WERI-Rb-1 (cell line): Measurements from ENCODE around the gene ADAMTS5.

ENCODE experiments used
- DNase-seq: peaks from one replicate; pipeline ENCODE4 v3.0.0-alpha.2; 2020
- H3K27ac ChIP-seq: fragments of 250-450 bp; sonication (Bioruptor Pico); 2 replicates; pipeline ENCODE4 v1.5.1; 2020; ENCODE audit warnings: mild to moderate bottlenecking, moderate library complexity
- H3K27me3 ChIP-seq: fragments of 250-450 bp; sonication (Bioruptor Pico); 2 replicates; pipeline ENCODE4 v1.5.1; 2021; ENCODE audit warnings: mild to moderate bottlenecking, low read depth, moderate library complexity; ENCODE audit not compliant: insufficient read depth, severe bottlenecking
- H3K36me3 ChIP-seq: fragments of 250-450 bp; sonication (Bioruptor Pico); 2 replicates; pipeline ENCODE4 v1.5.1; 2020; ENCODE audit warnings: mild to moderate bottlenecking, moderate library complexity
- H3K4me3 ChIP-seq: 2 replicates; pipeline ENCODE4 v1.5.1; 2011; ENCODE audit warnings: low read depth, mild to moderate bottlenecking, control low read depth, low read length
- H3K9me3 ChIP-seq: fragments of 250-450 bp; sonication (Bioruptor Pico); 2 replicates; pipeline ENCODE4 v1.5.1; 2021; ENCODE audit warnings: mild to moderate bottlenecking, moderate library complexity; ENCODE audit not compliant: severe bottlenecking
- CTCF ChIP-seq: IDR thresholded peaks from 2 replicates; pipeline ENCODE4 v1.5.1; 2011; ENCODE audit warnings: low read depth, mild to moderate bottlenecking, control low read depth, inconsistent platforms, low read length

ADAMTS5 gene

GRCh38 chr21:26923986-26924385, 42.9 kb downstream of the ADAMTS5 start:
- H3K4me3 ChIP-seq, result no peak overlapping the region
- no peaks in the 10 kb centered on the region for H3K36me3 ChIP-seq
- TF ChIP-seq CTCF, result no peak
- H3K27ac ChIP-seq, result no peak overlapping the region
- H3K9me3 ChIP-seq, result no peaks in the 10 kb centered on the region
- DNase-seq, result no peak
- H3K27me3 ChIP-seq, result peaks cover 64% of the 10 kb centered on the region

- no peak for TF ChIP-seq CTCF
- Histone ChIP-seq H3K27ac (no peak overlapping the region), H3K9me3 (no peaks in the 10 kb centered on the region), H3K4me3 (no peak overlapping the region), H3K27me3 (peaks cover 59% of the 10 kb centered on the region), H3K36me3 (no peaks in the 10 kb centered on the region)
- no peak for DNase-seq
These were observed 46.8 kb downstream of the ADAMTS5 start for GRCh38 chr21:26920055-26920454.

GRCh38 chr21:26918323-26919079, 48.4 kb downstream of the ADAMTS5 start:
- Histone ChIP-seq H3K9me3 (no peaks in the 10 kb centered on the region), H3K4me3 (no peak overlapping the region), H3K27me3 (peaks cover 60% of the 10 kb centered on the region), H3K36me3 (no peaks in the 10 kb centered on the region), H3K27ac (no peak overlapping the region)
- TF ChIP-seq CTCF, result no peak
- DNase-seq, result no peak

GRCh38 chr21:26916799-26917198, 50.1 kb downstream of the ADAMTS5 start:
- TF ChIP-seq CTCF, result no peak
- peaks cover 60% of the 10 kb centered on the region for H3K27me3 ChIP-seq
- no peak for DNase-seq
- H3K9me3 ChIP-seq, result no peaks in the 10 kb centered on the region
- no peaks in the 10 kb centered on the region for H3K36me3 ChIP-seq
- no peak overlapping the region for H3K27ac ChIP-seq
- H3K4me3 ChIP-seq, result no peak overlapping the region

GRCh38 chr21:26914557-26914956, 52.3 kb downstream of the ADAMTS5 start:
- no peaks in the 10 kb centered on the region for H3K9me3 ChIP-seq
- H3K27ac ChIP-seq, result no peak overlapping the region
- peaks cover 72% of the 10 kb centered on the region for H3K27me3 ChIP-seq
- DNase-seq, result no peak
- no peak for TF ChIP-seq CTCF
- no peak overlapping the region for H3K4me3 ChIP-seq
- no peaks in the 10 kb centered on the region for H3K36me3 ChIP-seq

- peaks cover 81% of the 10 kb centered on the region for H3K27me3 ChIP-seq
- no peak overlapping the region for H3K27ac ChIP-seq
- H3K9me3 ChIP-seq, result no peaks in the 10 kb centered on the region
- no peak for DNase-seq
- no peak for TF ChIP-seq CTCF
- H3K36me3 ChIP-seq, result no peaks in the 10 kb centered on the region
- H3K4me3 ChIP-seq, result no peak overlapping the region
These were observed 54.4 kb downstream of the ADAMTS5 start for GRCh38 chr21:26912466-26912865.
